ENCODE data around the gene MRPS22.

Gene MRPS22

DNA sequence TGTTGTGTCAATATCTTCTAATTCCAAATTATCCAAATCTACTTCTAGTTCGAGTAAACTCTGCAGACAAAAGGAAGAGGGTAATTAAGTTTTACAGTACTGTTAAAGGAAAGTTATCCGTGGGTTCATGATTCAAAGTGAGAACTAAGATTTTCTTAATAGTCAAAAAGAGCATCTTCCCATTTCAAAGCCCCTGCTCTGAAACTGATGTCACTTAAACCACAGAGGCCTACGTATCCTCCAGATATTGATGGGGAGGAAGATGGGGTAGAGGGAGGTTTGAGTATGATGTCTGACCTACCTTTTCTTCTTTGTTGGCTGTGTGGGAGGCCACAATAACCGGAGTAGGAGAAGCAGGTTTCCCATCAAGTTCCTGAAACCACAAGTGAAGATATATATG is 14.1 kb downstream of the MRPS22 start:
- DNase-seq (ENCODE audit: low read depth, low spot score), result no peak
- TF ChIP-seq, protein P1, sequence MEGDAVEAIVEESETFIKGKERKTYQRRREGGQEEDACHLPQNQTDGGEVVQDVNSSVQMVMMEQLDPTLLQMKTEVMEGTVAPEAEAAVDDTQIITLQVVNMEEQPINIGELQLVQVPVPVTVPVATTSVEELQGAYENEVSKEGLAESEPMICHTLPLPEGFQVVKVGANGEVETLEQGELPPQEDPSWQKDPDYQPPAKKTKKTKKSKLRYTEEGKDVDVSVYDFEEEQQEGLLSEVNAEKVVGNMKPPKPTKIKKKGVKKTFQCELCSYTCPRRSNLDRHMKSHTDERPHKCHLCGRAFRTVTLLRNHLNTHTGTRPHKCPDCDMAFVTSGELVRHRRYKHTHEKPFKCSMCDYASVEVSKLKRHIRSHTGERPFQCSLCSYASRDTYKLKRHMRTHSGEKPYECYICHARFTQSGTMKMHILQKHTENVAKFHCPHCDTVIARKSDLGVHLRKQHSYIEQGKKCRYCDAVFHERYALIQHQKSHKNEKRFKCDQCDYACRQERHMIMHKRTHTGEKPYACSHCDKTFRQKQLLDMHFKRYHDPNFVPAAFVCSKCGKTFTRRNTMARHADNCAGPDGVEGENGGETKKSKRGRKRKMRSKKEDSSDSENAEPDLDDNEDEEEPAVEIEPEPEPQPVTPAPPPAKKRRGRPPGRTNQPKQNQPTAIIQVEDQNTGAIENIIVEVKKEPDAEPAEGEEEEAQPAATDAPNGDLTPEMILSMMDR (IDR thresholded peaks at IDR 0.05; ENCODE audit: insufficient read depth, low read length, missing control alignments), result no peak
- H3K4me3 ChIP-seq (ENCODE audit: low read depth, low read length), result no peak overlapping the region
- ChIA-PET POLR2A (no interaction called here), CTCF (interaction anchor here (5.2 kb wide), 1 partner anchor 16 kb away, joined by 62 read pairs; no protein-coding TSS in a partner anchor)

DNA sequence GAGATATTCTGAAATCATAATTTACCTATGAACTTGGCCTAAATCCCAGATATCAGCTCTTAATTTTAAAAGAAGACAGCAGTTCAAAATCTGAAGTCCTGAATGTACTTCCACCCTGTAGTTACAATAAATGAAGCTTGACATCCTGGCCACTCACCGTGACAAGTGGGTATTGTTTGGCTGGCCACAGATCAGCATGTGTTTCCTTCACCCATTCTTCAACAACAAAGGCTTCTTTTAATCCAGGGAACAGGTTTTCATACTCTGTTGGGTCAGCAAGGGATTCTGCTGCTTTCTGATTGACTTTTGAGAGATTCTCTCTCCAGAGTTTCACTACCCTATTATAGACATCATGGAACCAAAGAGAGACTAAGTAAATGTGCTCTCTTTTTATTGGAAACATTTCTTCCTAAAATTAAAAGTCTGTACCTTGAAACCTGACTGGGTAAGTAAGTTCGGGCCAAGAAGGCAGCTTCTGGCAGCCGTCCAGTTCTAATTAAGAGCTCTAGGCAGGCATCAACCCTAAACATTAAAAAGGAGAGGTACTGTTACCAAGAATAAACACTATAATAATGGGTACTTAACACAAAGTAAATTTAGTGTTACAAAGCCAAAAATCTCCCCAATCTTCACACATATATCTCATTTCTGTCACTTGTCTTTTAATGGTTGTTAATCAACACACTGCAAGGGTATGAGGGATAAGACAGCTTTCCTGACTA is 15.2 kb downstream of the MRPS22 start:
- POLR2A ChIA-PET, result no interaction called here
- CTCF ChIA-PET, result interaction anchor here (1.0 to 1.5 kb wide), 2 partner anchors 12 to 15 kb away, joined by 3 read pairs; no protein-coding TSS in a partner anchor
- no peak overlapping the region for H3K4me3 ChIP-seq (ENCODE audit: low read depth, low read length)
- TF ChIP-seq, protein P1 (IDR thresholded peaks at IDR 0.05; ENCODE audit: insufficient read depth, low read length, missing control alignments), result no peak
- no peak for DNase-seq (ENCODE audit: low read depth, low spot score)

DNA sequence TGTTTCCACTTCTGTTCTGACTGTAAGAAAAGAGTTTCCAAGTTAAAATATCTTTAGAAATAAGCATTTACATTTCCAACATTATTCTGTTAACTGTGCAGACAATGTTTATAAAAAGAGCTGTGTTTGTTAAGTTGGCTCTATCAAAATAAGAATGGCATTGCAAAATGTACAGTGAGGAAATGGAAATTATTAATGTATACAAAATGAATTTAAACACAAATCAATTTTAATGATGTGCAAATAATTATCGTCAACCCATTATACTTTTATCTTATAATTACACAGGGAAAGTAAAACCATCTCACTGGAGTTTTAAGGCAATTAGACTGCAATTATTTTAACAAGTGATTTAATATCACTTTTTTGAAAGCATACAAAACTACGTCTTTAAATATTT is 17.5 kb downstream of the MRPS22 start:
- no peak for DNase-seq (ENCODE audit: low read depth, low spot score)
- TF ChIP-seq, protein P1 (IDR thresholded peaks at IDR 0.05; ENCODE audit: insufficient read depth, low read length, missing control alignments), result no peak
- ChIA-PET CTCF (interaction anchor here (0.8 to 6.6 kb wide), 3 partner anchors 7 to 12 kb away, joined by 3 to 45 read pairs (median 3); no protein-coding TSS in a partner anchor), POLR2A (no interaction called here)
- no peak overlapping the region for H3K4me3 ChIP-seq (ENCODE audit: low read depth, low read length)

DNA sequence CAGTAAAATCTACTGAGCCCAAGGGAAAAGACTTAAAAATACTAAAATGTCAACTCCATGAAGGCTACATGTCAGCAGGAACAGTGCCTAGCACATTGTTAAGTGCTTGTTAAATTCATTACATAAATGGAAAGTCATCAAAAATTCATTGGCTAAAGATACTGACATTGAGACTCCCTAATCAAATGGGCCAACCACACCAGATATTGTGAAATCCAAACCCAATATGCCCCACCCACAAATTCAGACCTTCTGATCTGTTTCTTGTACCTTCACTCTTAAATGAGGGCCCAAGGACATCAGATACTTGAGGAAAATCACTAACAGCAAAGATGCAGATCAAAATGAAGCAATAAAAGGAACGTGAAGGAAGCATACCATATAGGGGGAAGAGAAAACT is 20.7 kb downstream of the MRPS22 start:
- POLR2A ChIA-PET, result no interaction called here
- H3K4me3 ChIP-seq (ENCODE audit: low read depth, low read length), result no peak overlapping the region
- TF ChIP-seq, protein P1 (IDR thresholded peaks at IDR 0.05; ENCODE audit: insufficient read depth, low read length, missing control alignments), result no peak
- no peak for DNase-seq (ENCODE audit: low read depth, low spot score)
- CTCF ChIA-PET, result interaction anchor here (1.9 to 6.6 kb wide), 2 partner anchors 10 to 12 kb away, joined by 5 to 45 read pairs; no protein-coding TSS in a partner anchor

DNA sequence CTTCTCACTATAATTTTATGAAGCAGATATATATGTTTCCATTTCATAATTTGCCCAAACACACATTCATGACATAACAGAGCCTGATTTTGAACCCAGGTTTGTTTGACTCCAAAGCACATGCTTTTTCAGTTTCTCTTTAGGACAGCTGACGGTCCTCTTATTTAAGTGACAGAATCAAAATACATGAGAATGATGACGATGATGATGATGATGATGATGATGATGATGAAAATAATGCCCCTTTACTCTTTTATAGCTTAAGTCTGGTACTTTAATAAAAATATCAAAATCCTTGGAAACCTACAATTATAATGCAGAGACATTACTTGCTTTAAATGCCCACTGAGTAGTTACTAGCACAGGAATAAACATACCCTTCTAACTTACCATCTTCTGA is 30.3 kb downstream of the MRPS22 start:
- ChIA-PET CTCF (interaction anchor here (1.8 to 8.4 kb wide), 2 partner anchors 19 to 188 kb away, joined by 4 to 62 read pairs; no protein-coding TSS in a partner anchor), POLR2A (no interaction called here)
- DNase-seq (ENCODE audit: low read depth, low spot score), result no peak
- no peak overlapping the region for H3K4me3 ChIP-seq (ENCODE audit: low read depth, low read length)
- TF ChIP-seq, protein P1 (IDR thresholded peaks at IDR 0.05; ENCODE audit: insufficient read depth, low read length, missing control alignments), result no peak

DNA sequence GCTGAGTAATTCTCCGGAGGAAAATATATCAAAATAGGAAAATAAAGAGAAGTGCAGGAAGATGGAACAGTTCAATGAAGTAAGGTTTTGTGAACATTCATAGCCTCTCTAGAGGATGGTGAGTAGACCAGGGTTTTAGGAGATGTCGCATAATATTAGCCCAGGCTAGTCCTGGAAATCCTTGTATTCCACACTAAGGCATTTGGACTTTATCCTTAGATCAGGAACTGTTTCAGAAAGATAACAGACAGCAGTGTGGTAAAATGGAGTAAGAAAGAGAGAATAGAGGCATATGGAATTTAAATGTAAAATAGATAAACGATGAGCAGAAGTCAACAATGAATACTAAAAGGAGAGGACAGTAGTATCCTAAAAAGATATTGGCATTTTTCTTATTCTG is 33.6 kb downstream of the MRPS22 start:
- CTCF ChIA-PET, result interaction anchor here (1.7 to 8.4 kb wide), 3 partner anchors 10 to 22 kb away, joined by 5 to 62 read pairs (median 6); no protein-coding TSS in a partner anchor
- H3K4me3 ChIP-seq (ENCODE audit: low read depth, low read length), result no peak overlapping the region
- POLR2A ChIA-PET, result no interaction called here
- DNase-seq (ENCODE audit: low read depth, low spot score), result no peak
- TF ChIP-seq, protein P1 (IDR thresholded peaks at IDR 0.05; ENCODE audit: insufficient read depth, low read length, missing control alignments), result no peak

All from AG04449 (cell line).